GM19240 (cell line): Measurements from ENCODE around the gene DHFR2.
"Not testable (repeated sequence)": the region's sequence is repeated elsewhere in the genome, so short reads cannot be mapped to it uniquely, and the experiment has no call there.

Experiments used
- DNase-seq: peaks from one replicate; pipeline ENCODE4 v3.0.0; 2011; ENCODE audit warnings: low spot score; ENCODE audit not compliant: insufficient read length

DHFR2 gene

GRCh38 chr3:94062513-94063404, at the start of gene DHFR2, which contains the start of gene NSUN3:
Gene DHFR2, minus strand, starts transcription at chr3:94062916. Its CDS starts 1,405 bp downstream, at chr3:94061511.
Gene NSUN3, plus strand, starts transcription at chr3:94063061. Its CDS starts 66 bp downstream, at chr3:94063127.
- DNase-seq, result peak; percentile 25

GRCh38 chr3:94110854-94111253, 48.1 kb upstream of the DHFR2 start:
- DNase-seq, result no peak

- not testable (repeated sequence) for DNase-seq
Observed at GRCh38 chr3:94110232-94110631, 47.5 kb upstream of the DHFR2 start.

- no peak for DNase-seq
Observed at GRCh38 chr3:94106268-94106667, 43.6 kb upstream of the DHFR2 start.

GRCh38 chr3:94101860-94102259, 39.1 kb upstream of the DHFR2 start:
- DNase-seq, result no peak

GRCh38 chr3:94099311-94099710, 36.6 kb upstream of the DHFR2 start:
- no peak for DNase-seq

- DNase-seq, result no peak
Observed at GRCh38 chr3:94098452-94098851, 35.7 kb upstream of the DHFR2 start.

GRCh38 chr3:94095111-94095510, 32.4 kb upstream of the DHFR2 start:
- no peak for DNase-seq

GRCh38 chr3:94093151-94093550, 30.4 kb upstream of the DHFR2 start:
- DNase-seq, result no peak

- DNase-seq, result no peak
Observed at GRCh38 chr3:94092086-94092485, 29.4 kb upstream of the DHFR2 start.

GRCh38 chr3:94089126-94089525, 26.4 kb upstream of the DHFR2 start:
- DNase-seq, result no peak

GRCh38 chr3:94083261-94083660, 20.5 kb upstream of the DHFR2 start:
- DNase-seq, result no peak

- no peak for DNase-seq
Observed at GRCh38 chr3:94082391-94082937, 19.7 kb upstream of the DHFR2 start.

- no peak for DNase-seq
Observed at GRCh38 chr3:94081884-94082283, 19.2 kb upstream of the DHFR2 start.

- DNase-seq, result not testable (repeated sequence)
Observed at GRCh38 chr3:94080552-94080951, 17.8 kb upstream of the DHFR2 start.

GRCh38 chr3:94076055-94076454, 13.3 kb upstream of the DHFR2 start:
- no peak for DNase-seq

GRCh38 chr3:94071713-94072284, 9.1 kb upstream of the DHFR2 start:
- no peak for DNase-seq

- no peak for DNase-seq
Observed at GRCh38 chr3:94070341-94070911, 7.7 kb upstream of the DHFR2 start.

GRCh38 chr3:94069194-94069813, 6.6 kb upstream of the DHFR2 start:
- DNase-seq, result no peak

GRCh38 chr3:94066506-94067500, 4.1 kb upstream of the DHFR2 start:
- DNase-seq, result no peak
